Epithelial cell of esophagus (primary cell): ENCODE results near the gene ZNF329.

ENCODE experiments used
- DNase-seq: peaks from one replicate; pipeline ENCODE4 v3.0.0; 2010; ENCODE audit warnings: low read depth
- H3K4me3 ChIP-seq: 2 replicates; pipeline ENCODE4 v1.5.1; 2011; ENCODE audit warnings: mild to moderate bottlenecking, low read length, control low read depth
- CTCF ChIP-seq: IDR thresholded peaks from 2 replicates; pipeline ENCODE4 v1.5.1; 2011; ENCODE audit warnings: low read depth, mild to moderate bottlenecking, low read length, control low read depth, inconsistent platforms; ENCODE audit not compliant: insufficient read depth; ENCODE audit errors: missing control alignments

The ZNF329 gene

GRCh38 chr19:58086825-58087710, 63.5 kb downstream of the ZNF329 start:
- TF ChIP-seq CTCF = no peak
- H3K4me3 ChIP-seq = no peak overlapping the region
- no peak for DNase-seq

- TF ChIP-seq CTCF = no peak
- no peak for DNase-seq
Observed at GRCh38 chr19:58085348-58085875, 65.2 kb downstream of the ZNF329 start.

GRCh38 chr19:58084596-58085347, 65.8 kb downstream of the ZNF329 start:
- DNase-seq = no peak
- TF ChIP-seq CTCF = no peak

More at GRCh38 chr19:58085348-58085875, 65.2 kb downstream of the ZNF329 start:
- no peak overlapping the region for H3K4me3 ChIP-seq

GRCh38 chr19:58083021-58083420, 67.6 kb downstream of the ZNF329 start:
- no peak overlapping the region for H3K4me3 ChIP-seq
- DNase-seq = no peak
- TF ChIP-seq CTCF = no peak

More at GRCh38 chr19:58084596-58085347, 65.8 kb downstream of the ZNF329 start:
- no peak overlapping the region for H3K4me3 ChIP-seq

- no peak for DNase-seq
- H3K4me3 ChIP-seq = no peak overlapping the region
- TF ChIP-seq CTCF = no peak
Observed at GRCh38 chr19:58079792-58080191, 70.8 kb downstream of the ZNF329 start.
